Measurements from ENCODE around the gene ABCC11.

DNA sequence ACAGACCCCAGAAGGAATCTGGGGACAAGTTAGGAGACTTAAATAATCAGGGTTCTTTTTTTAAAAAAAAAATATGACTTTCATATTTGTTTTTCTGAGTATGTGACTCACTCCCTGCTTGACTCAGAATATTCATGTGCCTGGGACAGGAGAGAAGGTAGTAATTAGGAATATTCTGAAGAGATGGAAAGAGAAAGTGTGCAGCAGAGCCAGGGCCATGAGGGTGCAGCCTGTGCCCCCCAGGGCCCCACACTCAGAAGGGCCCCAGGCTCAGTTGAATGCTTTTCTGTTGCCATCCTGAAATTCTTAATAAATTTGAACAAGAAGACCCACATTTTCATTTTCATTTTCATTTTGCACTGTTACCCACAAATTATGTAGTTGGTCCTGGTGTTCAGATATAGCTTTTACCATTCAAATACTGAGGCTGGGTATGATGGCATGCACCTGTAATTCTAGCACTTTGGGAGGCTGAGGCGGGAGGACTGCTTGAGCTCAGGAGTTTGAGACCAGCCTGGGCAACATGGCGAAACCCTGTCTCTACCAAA, 14.8 kb downstream of the ABCC11 start:
- TF ChIP-seq, protein P1, sequence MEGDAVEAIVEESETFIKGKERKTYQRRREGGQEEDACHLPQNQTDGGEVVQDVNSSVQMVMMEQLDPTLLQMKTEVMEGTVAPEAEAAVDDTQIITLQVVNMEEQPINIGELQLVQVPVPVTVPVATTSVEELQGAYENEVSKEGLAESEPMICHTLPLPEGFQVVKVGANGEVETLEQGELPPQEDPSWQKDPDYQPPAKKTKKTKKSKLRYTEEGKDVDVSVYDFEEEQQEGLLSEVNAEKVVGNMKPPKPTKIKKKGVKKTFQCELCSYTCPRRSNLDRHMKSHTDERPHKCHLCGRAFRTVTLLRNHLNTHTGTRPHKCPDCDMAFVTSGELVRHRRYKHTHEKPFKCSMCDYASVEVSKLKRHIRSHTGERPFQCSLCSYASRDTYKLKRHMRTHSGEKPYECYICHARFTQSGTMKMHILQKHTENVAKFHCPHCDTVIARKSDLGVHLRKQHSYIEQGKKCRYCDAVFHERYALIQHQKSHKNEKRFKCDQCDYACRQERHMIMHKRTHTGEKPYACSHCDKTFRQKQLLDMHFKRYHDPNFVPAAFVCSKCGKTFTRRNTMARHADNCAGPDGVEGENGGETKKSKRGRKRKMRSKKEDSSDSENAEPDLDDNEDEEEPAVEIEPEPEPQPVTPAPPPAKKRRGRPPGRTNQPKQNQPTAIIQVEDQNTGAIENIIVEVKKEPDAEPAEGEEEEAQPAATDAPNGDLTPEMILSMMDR (IDR thresholded peaks at IDR 0.05): no peak
- no peak for TF ChIP-seq POLR2A (IDR thresholded peaks at IDR 0.05)

Data from Peyer's patch (tissue), 4 donors.